GM19372 (cell line): ENCODE results near the gene FGD3.

Experiments used
- ATAC-seq: cut with Tn5 transposase; IDR thresholded peaks from one replicate; pipeline ENCODE4 v1.9.1; 2021; ENCODE audit warnings: mild to moderate bottlenecking, low read depth, moderate library complexity; ENCODE audit not compliant: unreplicated experiment

FGD3 gene

DNA sequence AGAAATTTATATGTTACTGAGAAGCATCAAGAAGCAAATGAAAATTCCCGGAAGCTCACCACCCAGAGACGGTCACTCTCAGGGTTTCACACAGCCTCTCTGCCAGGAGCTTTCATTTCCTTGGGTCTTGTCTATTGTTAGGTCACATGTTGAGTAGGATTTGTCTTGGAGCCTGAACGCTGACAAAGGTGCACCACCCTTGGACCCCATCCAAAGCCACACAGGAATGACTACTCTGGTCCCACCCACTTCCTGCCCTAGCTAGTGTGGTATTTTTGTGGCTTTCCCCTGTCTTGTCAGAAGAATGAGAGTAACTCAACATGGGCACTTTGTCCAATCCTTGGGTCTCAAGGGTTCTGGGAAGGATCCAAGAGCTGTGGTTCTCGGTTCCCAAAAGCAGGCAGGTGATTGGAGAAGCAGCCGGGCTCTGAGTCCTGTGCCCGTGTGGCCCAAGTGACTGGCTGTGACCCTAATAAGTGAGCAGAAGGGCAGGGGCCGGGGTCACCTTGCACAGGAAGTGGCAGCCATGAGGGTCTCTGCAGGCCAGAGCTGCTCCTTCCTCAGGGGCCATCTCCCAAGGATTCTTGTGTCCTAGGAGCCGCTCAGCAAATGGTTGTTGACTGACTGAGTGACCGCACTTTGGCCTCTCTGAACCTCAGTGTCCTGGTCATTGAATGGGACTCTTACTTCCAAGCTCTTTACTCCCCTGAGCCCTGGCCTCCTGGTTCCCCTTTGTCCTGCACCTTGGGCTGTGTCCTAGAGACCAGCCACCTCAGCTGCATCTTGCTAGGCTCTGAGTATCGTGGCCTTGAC is 6.9 kb downstream of the FGD3 start:
- no peak for ATAC-seq

DNA sequence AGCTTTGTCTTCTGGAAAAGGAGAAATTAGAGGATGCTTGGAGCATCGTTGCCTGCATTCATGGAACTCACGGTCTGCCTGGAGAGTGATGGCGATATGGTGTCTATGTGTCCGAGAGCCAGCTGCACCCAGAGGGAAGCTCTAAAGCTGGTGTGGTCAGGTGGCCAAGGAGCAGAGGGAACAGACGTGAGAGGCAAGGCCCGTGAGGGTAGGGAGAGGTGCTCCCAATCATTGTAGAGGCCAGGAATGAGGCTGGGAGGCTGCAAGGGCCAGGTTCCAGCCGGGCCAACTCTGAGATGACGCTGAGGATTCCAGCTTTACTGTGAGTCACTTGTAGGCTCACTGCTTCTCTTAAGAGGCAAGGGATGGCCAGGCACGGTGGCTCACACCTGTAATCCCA is 7.6 kb downstream of the FGD3 start:
- no peak for ATAC-seq

- ATAC-seq, result no peak
Observed at GRCh38 chr9:92960561-92961290, 13.4 kb downstream of the FGD3 start.

GRCh38 chr9:92961627-92962302 is 14.4 kb downstream of the FGD3 start:
- ATAC-seq, result no peak

- no peak for ATAC-seq
Observed at GRCh38 chr9:92962303-92962649, 15.0 kb downstream of the FGD3 start.

DNA sequence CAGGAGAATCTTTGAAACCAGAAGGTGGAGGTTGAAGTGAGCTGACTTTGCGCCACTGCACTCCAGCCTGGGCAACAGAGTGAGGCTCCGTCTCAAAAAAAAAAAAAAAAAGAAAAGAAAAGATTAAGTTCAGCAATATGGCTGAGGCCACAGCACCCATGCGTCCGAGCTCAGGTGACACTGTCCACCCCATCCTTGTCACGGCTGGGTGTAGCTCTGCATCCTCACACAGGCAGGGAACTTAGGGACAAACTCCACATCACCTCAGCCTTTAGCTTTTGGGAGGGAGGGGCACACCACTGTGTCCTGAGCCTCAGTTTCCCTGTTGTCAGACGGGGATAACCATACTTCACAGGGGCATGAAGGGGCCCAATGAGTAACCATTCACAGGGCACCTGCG is 15.5 kb downstream of the FGD3 start:
- ATAC-seq, result no peak

- ATAC-seq, result peak; percentile 71
Observed at GRCh38 chr9:92963831-92964606, 16.7 kb downstream of the FGD3 start.

GRCh38 chr9:92964607-92965060 is 17.3 kb downstream of the FGD3 start:
- no peak for ATAC-seq

GRCh38 chr9:92965061-92965758 is 17.9 kb downstream of the FGD3 start:
- ATAC-seq, result peak; percentile 36

GRCh38 chr9:92965759-92966517 is 18.6 kb downstream of the FGD3 start:
- ATAC-seq, result no peak

DNA sequence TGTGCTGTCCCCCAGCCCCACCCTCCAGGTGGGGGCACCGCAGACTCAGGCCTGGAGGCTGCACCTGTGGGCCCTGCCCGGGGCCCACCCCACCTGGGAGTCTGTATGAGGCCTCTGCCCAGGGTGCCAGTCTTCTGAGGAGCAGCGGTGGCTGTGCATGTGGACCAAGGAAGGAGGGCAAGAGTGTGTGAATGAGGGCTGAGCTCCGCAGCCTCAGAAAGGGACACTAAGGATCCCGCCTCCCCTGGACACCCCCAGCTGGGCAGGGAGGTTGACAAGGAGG is 19.1 kb downstream of the FGD3 start:
- ATAC-seq, result no peak

DNA sequence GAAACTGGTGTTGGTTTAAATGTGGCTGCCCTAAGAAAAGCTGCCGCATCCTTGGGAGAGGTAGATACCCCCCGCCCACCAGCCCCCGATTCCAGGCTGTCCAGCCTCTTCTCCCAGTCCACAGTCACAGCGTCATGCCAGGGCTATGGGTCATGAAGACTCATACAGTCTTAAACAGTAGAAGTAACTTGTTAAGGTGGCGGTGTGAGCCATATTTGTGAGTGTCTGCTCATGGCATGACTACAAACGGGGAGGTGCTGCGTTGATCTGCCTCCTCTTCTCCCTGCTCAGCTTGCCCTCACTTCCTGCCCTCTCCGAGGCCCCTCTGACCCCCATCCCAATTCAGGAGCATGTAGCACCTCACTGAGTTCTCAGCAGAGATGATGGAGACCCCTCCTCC is 20.8 kb downstream of the FGD3 start:
- no peak for ATAC-seq

DNA sequence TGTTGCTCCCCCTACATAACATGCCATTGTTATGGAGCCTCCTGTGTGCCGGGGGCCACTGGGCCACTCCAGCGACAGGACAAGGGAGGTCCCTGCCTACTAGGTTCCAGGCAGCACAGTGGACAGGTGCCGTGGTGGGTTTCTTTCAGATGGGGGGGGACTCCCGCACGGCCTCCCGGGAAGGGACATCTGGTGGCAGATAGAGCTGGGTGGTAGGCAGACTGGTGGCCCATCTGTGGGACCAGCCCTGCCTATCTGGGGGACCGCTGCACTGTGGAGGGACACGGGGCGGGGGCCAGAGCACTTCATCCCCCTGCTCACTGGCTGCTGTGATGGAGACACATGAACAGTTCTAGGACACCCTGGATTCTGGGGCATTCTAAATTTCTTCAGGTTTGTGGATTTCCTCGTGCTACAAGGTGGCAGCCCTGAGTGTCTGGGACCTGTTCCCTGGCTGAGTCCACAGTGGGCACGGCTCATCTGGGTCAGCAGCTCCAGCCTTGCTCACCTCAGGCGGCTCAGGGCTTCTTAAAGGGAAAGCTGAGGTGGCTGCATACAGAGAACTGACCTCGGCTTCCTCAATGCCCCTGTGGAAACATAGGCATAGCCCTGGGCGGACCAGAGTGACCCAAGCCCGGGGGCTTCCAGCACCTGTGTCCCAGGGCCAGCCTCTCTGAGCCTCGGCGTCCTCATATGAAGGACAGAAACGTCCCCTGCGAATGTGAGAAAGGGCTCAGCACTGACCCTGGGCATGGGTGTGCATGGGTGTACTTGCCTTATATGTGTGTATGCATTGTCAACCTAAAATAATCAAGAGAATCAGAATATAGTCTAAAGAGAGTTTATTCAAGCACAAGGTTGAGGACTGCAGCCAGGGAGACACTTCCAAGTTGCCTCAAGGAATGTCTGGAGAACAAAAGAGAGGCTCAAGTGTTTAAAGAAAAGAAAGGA is 22.5 kb downstream of the FGD3 start:
- no peak for ATAC-seq

DNA sequence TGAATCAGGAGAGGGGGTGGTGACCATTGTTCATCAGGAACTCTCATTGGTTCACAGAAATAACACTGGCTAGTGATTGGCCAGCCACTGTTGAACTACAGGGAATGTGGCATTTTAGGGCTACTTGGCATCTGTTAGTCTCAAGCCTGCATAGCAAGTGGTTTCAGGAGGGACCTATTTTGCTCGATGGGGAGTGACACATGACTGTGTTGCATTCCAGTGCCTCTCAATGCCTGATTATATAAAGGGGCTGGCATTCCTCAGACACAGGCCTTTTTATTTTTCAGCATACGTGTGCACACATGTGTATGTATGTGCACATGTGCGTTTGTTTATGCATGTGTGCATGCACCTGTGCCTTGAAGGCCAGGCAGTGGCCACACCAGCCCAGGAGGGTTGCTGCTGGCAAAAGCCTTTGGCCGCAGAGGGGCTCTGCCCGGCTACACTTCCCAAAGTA is 23.2 kb downstream of the FGD3 start:
- ATAC-seq, result no peak

GRCh38 chr9:92971121-92971520 is 23.8 kb downstream of the FGD3 start:
- no peak for ATAC-seq

DNA sequence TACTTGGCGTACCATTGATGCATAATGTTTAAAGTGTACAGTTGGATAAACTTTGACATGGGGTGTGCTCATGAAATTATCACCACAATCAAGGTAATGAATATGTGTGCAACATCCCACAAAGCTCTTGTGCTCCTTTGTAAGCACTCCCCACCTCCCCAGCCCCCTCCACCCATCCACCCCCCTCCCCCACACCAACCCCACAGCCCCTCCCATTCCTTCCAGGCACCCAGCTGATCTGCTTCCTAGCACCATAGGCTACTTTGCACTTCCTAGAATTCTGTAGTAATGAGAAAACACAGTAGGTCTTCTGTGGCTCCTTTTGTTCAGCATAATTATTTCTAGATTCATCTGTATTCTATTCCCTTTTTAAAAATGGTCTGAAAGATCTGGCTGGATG is 24.5 kb downstream of the FGD3 start:
- no peak for ATAC-seq

- no peak for ATAC-seq
Observed at GRCh38 chr9:92973700-92974099, 26.4 kb downstream of the FGD3 start.

DNA sequence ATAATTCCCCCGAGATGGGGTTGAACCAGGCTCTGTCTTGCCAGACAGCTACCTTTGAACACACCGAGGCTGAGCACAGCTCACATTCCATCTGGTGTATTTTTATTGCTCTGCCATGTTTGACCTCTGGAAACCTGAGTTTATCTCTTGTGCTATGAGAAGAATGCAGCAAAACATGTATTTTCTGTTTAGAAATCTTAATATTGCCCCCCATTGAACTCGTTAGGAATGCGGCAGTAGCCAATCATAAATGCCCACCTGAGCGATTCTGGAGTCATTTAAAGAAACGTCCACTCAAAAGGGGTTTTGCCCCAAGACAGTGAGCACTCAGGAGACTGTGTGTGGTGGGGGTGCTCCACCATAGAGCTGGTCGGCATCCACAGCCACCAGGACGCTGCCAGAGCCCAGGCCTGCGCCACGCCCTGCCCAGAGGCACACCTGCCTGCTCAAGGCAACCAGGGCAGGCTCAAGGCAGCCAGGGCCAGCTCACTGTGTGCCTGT is 26.9 kb downstream of the FGD3 start:
- ATAC-seq, result no peak
